Osteoblast (primary cell): ENCODE measurements around the gene THUMPD2. TPM values are rescaled to one million over a fixed set of nuclear protein-coding genes. Genes with fewer than 3 reads are reported as not detected.
A peak's percentile ranks its signal among the peaks of the same experiment; 100 is the strongest.
"Not testable (repeated sequence)": the region's sequence is repeated elsewhere in the genome, so short reads cannot be mapped to it uniquely, and the experiment has no call there.

ENCODE experiments used
- DNase-seq: peaks from one replicate; pipeline ENCODE4 v3.0.0; 2011; ENCODE audit warnings: low spot score, mixed read lengths; ENCODE audit not compliant: insufficient read length; ENCODE audit errors: missing footprints
- H2AFZ ChIP-seq: 2 replicates; pipeline ENCODE4 v1.6.0; 2011; ENCODE audit warnings: mild to moderate bottlenecking, low read length
- H3K27ac ChIP-seq: 2 replicates; pipeline ENCODE4 v1.5.1; 2011; ENCODE audit warnings: mild to moderate bottlenecking, low read depth, low read length, moderate library complexity
- H3K27me3 ChIP-seq: 2 replicates; pipeline ENCODE4 v1.6.0; 2012; ENCODE audit warnings: mild to moderate bottlenecking, control low read depth, inconsistent platforms, low read length, moderate library complexity; ENCODE audit not compliant: insufficient read depth
- H3K36me3 ChIP-seq: 2 replicates; pipeline ENCODE4 v1.5.1; 2011; ENCODE audit warnings: mild to moderate bottlenecking, low read length, control low read depth, moderate library complexity; ENCODE audit not compliant: insufficient read depth
- H3K4me1 ChIP-seq: 2 replicates; pipeline ENCODE4 v1.5.1; 2011; ENCODE audit warnings: mild to moderate bottlenecking, low read length, control low read depth, moderate library complexity; ENCODE audit not compliant: insufficient read depth
- H3K4me2 ChIP-seq: 2 replicates; pipeline ENCODE4 v1.6.0; 2011; ENCODE audit warnings: mild to moderate bottlenecking, low read length; ENCODE audit not compliant: insufficient read depth
- H3K4me3 ChIP-seq: fragments of 200-600 bp; sonication (generic); 3 replicates; pipeline ENCODE4 v1.5.1; 2012; ENCODE audit warnings: mild to moderate bottlenecking, low read length, inconsistent platforms; ENCODE audit not compliant: insufficient read depth
- H3K79me2 ChIP-seq: 2 replicates; pipeline ENCODE4 v1.6.0; 2012; ENCODE audit warnings: mild to moderate bottlenecking, low read length, control low read depth, inconsistent platforms; ENCODE audit not compliant: insufficient read depth
- H3K9me3 ChIP-seq: 2 replicates; pipeline ENCODE4 v1.5.1; 2011; ENCODE audit warnings: low read depth, low read length, control low read depth
- H4K20me1 ChIP-seq: 2 replicates; pipeline ENCODE4 v1.6.0; 2012; ENCODE audit warnings: mild to moderate bottlenecking, low read length, control low read depth; ENCODE audit not compliant: insufficient read depth
- CTCF ChIP-seq: IDR thresholded peaks from 2 replicates; pipeline ENCODE4 v1.5.1; 2011; ENCODE audit warnings: mild to moderate bottlenecking, low read depth, low read length, moderate library complexity; ENCODE audit errors: extremely low read depth
- total RNA-seq: library from RNA; depleted of rRNA; stranded (reverse); fragments of >200 nt; gene quantifications from 2 replicates; pipeline ENCODE4 v1.2.3, GENCODE V29; 2012

The THUMPD2 gene
- total RNA-seq, 1 donor, result 8.0 TPM

DNA sequence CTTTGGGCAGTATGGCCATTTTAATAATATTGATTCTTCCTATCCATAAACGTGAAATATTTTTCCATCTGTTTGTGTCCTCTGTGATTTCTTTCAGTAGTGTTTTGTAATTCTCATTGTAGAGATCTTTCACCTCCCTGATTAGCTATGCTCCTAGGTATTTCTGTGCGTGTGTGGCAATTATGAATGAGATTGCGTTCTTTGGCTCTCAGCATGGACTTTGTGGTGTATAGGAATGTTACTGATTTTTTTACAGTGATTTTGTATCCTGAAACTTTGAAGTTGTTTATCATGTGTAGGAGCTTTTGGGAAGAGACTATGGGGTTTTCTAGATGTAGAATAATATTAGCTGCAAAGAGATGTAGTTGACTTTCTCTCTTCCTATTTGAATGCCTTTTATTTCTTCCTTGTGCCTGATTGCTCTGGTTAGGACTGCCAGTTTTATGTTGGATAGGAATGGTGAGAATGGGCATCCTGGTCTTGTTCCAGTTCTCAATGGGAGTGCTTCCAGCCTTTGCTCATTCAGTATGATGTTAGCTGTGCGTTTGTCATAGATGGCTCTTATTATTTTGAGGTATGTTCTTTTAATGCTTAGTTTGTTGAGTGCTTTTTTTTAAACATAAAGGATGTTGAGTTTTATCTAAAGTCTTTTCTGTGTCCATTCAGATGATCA lies 27.0 kb upstream of the THUMPD2 start:
- no peak for DNase-seq
- Histone ChIP-seq H3K36me3 (no peaks in the 10 kb centered on the region), H3K79me2 (no peaks in the 10 kb centered on the region), H3K4me1 (no peaks in the 10 kb centered on the region), H3K27ac (peak overlapping the region; percentile 13), H3K27me3 (no peaks in the 10 kb centered on the region), H4K20me1 (no peaks in the 10 kb centered on the region), H3K4me3 (no peak overlapping the region), H3K4me2 (no peak overlapping the region), H3K9me3 (no peaks in the 10 kb centered on the region), H2AFZ (no peak overlapping the region)
- no peak for TF ChIP-seq CTCF

DNA sequence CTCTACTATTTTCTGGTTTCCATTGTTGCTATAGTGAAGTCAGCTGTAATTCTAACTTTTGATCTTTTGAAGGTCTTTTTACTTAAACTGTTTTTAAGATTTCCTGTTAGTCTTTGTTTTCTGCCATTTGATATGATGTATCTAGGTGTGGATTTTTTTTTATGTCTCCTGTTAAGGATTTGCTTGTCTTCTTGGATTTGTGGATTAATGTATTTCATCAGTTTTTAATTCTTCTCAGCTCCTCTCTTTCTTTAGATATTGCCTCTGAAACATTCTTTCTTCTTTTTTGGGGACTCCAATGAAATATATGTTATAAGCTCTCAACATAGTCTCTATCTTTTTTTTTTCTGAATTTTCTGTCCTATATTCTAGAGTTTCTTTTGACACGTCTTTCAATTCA lies 24.8 kb upstream of the THUMPD2 start:
- Histone ChIP-seq H3K79me2 (no peaks in the 10 kb centered on the region), H3K36me3 (no peaks in the 10 kb centered on the region), H4K20me1 (no peaks in the 10 kb centered on the region), H3K9me3 (no peaks in the 10 kb centered on the region), H2AFZ (no peak overlapping the region), H3K4me1 (no peaks in the 10 kb centered on the region), H3K27me3 (peaks cover 3% of the 10 kb centered on the region), H3K4me3 (no peak overlapping the region), H3K4me2 (no peak overlapping the region), H3K27ac (no peak overlapping the region)
- DNase-seq, result no peak
- no peak for TF ChIP-seq CTCF

GRCh38 chr2:39800752-39801151 lies 21.7 kb upstream of the THUMPD2 start:
- no peak overlapping the region for H3K27ac ChIP-seq
- no peak overlapping the region for H3K4me2 ChIP-seq
- no peak for DNase-seq
- H4K20me1 ChIP-seq, result no peaks in the 10 kb centered on the region
- H3K36me3 ChIP-seq, result no peaks in the 10 kb centered on the region
- TF ChIP-seq CTCF, result no peak
- H3K9me3 ChIP-seq, result no peaks in the 10 kb centered on the region
- no peak overlapping the region for H3K4me3 ChIP-seq
- no peak overlapping the region for H2AFZ ChIP-seq
- no peaks in the 10 kb centered on the region for H3K4me1 ChIP-seq
- H3K27me3 ChIP-seq, result peaks cover 3% of the 10 kb centered on the region
- no peaks in the 10 kb centered on the region for H3K79me2 ChIP-seq

DNA sequence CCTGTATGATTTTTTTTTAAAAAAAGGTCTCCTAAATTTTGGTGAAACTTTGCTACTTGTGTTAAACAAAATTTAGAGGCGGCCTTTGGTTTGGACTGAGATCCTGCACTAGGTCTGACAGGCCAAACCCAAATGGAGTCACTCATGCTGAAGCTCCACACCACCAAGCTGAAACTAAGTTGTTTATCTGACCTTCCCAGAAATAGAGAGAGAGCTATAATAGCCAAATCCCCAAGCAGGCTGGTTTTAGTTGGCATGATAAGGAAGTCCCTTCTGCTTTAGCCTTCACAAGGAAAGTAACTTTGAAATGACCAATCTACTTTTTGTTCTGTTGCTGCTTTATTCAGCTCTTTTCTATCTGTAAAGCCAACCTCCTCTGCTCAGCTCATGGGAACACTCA lies 17.1 kb upstream of the THUMPD2 start:
- peaks cover 3% of the 10 kb centered on the region for H3K27me3 ChIP-seq
- no peak for TF ChIP-seq CTCF
- DNase-seq, result no peak

GRCh38 chr2:39790216-39790818 lies 11.3 kb upstream of the THUMPD2 start:
- not testable (repeated sequence) for H3K79me2 ChIP-seq

More for the DNA sequence above, 17.1 kb upstream of the THUMPD2 start:
- H3K9me3 ChIP-seq, result no peaks in the 10 kb centered on the region
- no peaks in the 10 kb centered on the region for H4K20me1 ChIP-seq
- H3K79me2 ChIP-seq, result no peaks in the 10 kb centered on the region
- H3K4me1 ChIP-seq, result no peaks in the 10 kb centered on the region
- H3K27ac ChIP-seq, result no peak overlapping the region
- no peaks in the 10 kb centered on the region for H3K36me3 ChIP-seq
- H2AFZ ChIP-seq, result no peak overlapping the region
- no peak overlapping the region for H3K4me2 ChIP-seq
- H3K4me3 ChIP-seq, result no peak overlapping the region

More at GRCh38 chr2:39790216-39790818, 11.3 kb upstream of the THUMPD2 start:
- not testable (repeated sequence) for H3K4me3 ChIP-seq, H3K27ac ChIP-seq, H4K20me1 ChIP-seq, H3K36me3 ChIP-seq, H3K9me3 ChIP-seq, DNase-seq, H2AFZ ChIP-seq, H3K4me2 ChIP-seq, H3K27me3 ChIP-seq, H3K4me1 ChIP-seq
